IMR-90 (cell line): ENCODE results near the gene BCAS1.

ENCODE experiments used
- CTCF ChIP-seq: conservative IDR thresholded peaks from 2 replicates; pipeline ENCODE4 v1.5.1; 2012; ENCODE audit warnings: mild to moderate bottlenecking, low read depth, low read length, improper control_type of control experiment
- FOS ChIP-seq: fragments of 150-350 bp; IDR thresholded peaks from 2 replicates; pipeline ENCODE4 v1.6.1; 2016; ENCODE audit warnings: low read depth, low read length
- MAFK ChIP-seq: IDR thresholded peaks from 2 replicates; pipeline ENCODE4 v1.6.1; 2012; ENCODE audit warnings: low read depth, low read length, improper control_type of control experiment
- MAZ ChIP-seq: IDR thresholded peaks from 2 replicates; pipeline ENCODE4 v1.6.1; 2012; ENCODE audit warnings: low read depth, mild to moderate bottlenecking, low read length, improper control_type of control experiment, moderate library complexity, borderline replicate concordance
- MXI1 ChIP-seq: IDR thresholded peaks from 2 replicates; pipeline ENCODE4 v1.6.1; 2012; ENCODE audit warnings: low read depth, mild to moderate bottlenecking, low read length, moderate library complexity, borderline replicate concordance
- POLR2A ChIP-seq: IDR thresholded peaks from 2 replicates; pipeline ENCODE4 v1.6.1; 2012; ENCODE audit warnings: mild to moderate bottlenecking, low read depth, low read length
- RAD21 ChIP-seq: IDR thresholded peaks from 2 replicates; pipeline ENCODE4 v1.6.1; 2012; ENCODE audit warnings: low read length, improper control_type of control experiment
- RFX5 ChIP-seq: IDR thresholded peaks from 2 replicates; pipeline ENCODE4 v1.8.0; 2012; ENCODE audit warnings: low read depth, mild to moderate bottlenecking, low read length, moderate library complexity
- SMC3 ChIP-seq: fragments of 150-350 bp; IDR thresholded peaks from 2 replicates; pipeline ENCODE4 v1.6.1; 2016; ENCODE audit warnings: low read depth, mild to moderate bottlenecking, antibody characterized with exemption, low read length, moderate library complexity
- TF ChIP-seq, protein P1 (sequence below): fragments of 150-350 bp; IDR thresholded peaks from 2 replicates; pipeline ENCODE4 v1.6.1; 2017; ENCODE audit warnings: mild to moderate bottlenecking, antibody characterized with exemption, low read length, low read depth

GRCh38 chr20:53895385-53895755, 175.0 kb downstream of the BCAS1 start:
- TF ChIP-seq CTCF (no peak), POLR2A (no peak), MXI1 (no peak), RAD21 (no peak), RFX5 (no peak), SMC3 (no peak), MAZ (no peak), FOS (no peak), MAFK (no peak)
- TF ChIP-seq, protein P1, sequence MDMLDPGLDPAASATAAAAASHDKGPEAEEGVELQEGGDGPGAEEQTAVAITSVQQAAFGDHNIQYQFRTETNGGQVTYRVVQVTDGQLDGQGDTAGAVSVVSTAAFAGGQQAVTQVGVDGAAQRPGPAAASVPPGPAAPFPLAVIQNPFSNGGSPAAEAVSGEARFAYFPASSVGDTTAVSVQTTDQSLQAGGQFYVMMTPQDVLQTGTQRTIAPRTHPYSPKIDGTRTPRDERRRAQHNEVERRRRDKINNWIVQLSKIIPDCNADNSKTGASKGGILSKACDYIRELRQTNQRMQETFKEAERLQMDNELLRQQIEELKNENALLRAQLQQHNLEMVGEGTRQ = no peak
